Chondrocyte (in vitro differentiated cells): ENCODE results near the gene RIC8A. TPM values are rescaled to one million over a fixed set of nuclear protein-coding genes. Genes with fewer than 3 reads are reported as not detected.
A peak's percentile ranks its signal among the peaks of the same experiment; 100 is the strongest.

Experiments used
- DNase-seq: peaks from one replicate; pipeline ENCODE4 v3.0.0; 2021; ENCODE audit warnings: mixed read lengths, low spot score
- H3K27ac Mint-ChIP-seq: one replicate; pipeline ENCODE4 v1.8.0; 2021; ENCODE audit warnings: mild to moderate bottlenecking, moderate library complexity, mixed read lengths; ENCODE audit not compliant: unreplicated experiment
- H3K27me3 Mint-ChIP-seq: 2 replicates; pipeline ENCODE4 v1.8.0; 2021; ENCODE audit warnings: low read depth, mixed read lengths
- H3K36me3 Mint-ChIP-seq: 2 replicates; pipeline ENCODE4 v1.8.0; 2021; ENCODE audit warnings: low read depth, mixed read lengths
- H3K4me1 Mint-ChIP-seq: 2 replicates; pipeline ENCODE4 v1.8.0; 2021; ENCODE audit warnings: low read depth, mild to moderate bottlenecking, mixed read lengths
- H3K4me3 Mint-ChIP-seq: one replicate; pipeline ENCODE4 v1.8.0; 2021; ENCODE audit warnings: mild to moderate bottlenecking, moderate library complexity, mixed read lengths; ENCODE audit not compliant: unreplicated experiment
- H3K9me3 Mint-ChIP-seq: 2 replicates; pipeline ENCODE4 v1.8.0; 2021; ENCODE audit warnings: low read depth, mixed read lengths
- CTCF ChIP-seq: fragments of 200-600 bp; sonication (generic); IDR thresholded peaks from 2 replicates; pipeline ENCODE4 v1.5.0; 2021; ENCODE audit warnings: antibody characterized with exemption, mild to moderate bottlenecking, moderate library complexity
- total RNA-seq: library from RNA; stranded (reverse); gene quantifications from 3 replicates; pipeline ENCODE4 v1.2.1, GENCODE V29; 2021

RIC8A gene
- total RNA-seq, 1 donor from 2014 or later, result 107 TPM

- TF ChIP-seq CTCF, result no peak
- Mint-ChIP-seq H3K27me3 (no peaks in the 10 kb centered on the region), H3K4me3 (no peak overlapping the region), H3K36me3 (peaks cover 16% of the 10 kb centered on the region), H3K9me3 (no peaks in the 10 kb centered on the region), H3K27ac (no peak overlapping the region), H3K4me1 (peaks cover 26% of the 10 kb centered on the region)
- peak; percentile 61 for DNase-seq
Measured at GRCh38 chr11:212150-213100, 4.9 kb downstream of the RIC8A start.

- peaks cover 16% of the 10 kb centered on the region for H3K36me3 Mint-ChIP-seq
- no peak for TF ChIP-seq CTCF
- H3K4me1 Mint-ChIP-seq, result peaks cover 26% of the 10 kb centered on the region
- H3K27me3 Mint-ChIP-seq, result no peaks in the 10 kb centered on the region
- no peaks in the 10 kb centered on the region for H3K9me3 Mint-ChIP-seq
- peak; percentile 27 for DNase-seq
- no peak overlapping the region for H3K27ac Mint-ChIP-seq
- no peak overlapping the region for H3K4me3 Mint-ChIP-seq
Measured at GRCh38 chr11:213111-213510, 5.6 kb downstream of the RIC8A start.

GRCh38 chr11:214083-214482, 6.6 kb downstream of the RIC8A start:
- no peak for TF ChIP-seq CTCF
- Mint-ChIP-seq H3K36me3 (peaks cover 18% of the 10 kb centered on the region), H3K27ac (no peak overlapping the region), H3K4me1 (peaks cover 26% of the 10 kb centered on the region), H3K9me3 (no peaks in the 10 kb centered on the region), H3K27me3 (no peaks in the 10 kb centered on the region), H3K4me3 (no peak overlapping the region)
- DNase-seq, result peak; percentile 68

- Mint-ChIP-seq H3K4me3 (no peak overlapping the region), H3K27ac (peak overlapping the region; percentile 79), H3K36me3 (peaks cover 21% of the 10 kb centered on the region)
Measured at GRCh38 chr11:215581-216037, 8.1 kb downstream of the RIC8A start.

More at GRCh38 chr11:215581-216037, 8.1 kb downstream of the RIC8A start:
- H3K27me3 Mint-ChIP-seq, result no peaks in the 10 kb centered on the region
- TF ChIP-seq CTCF, result no peak
- DNase-seq, result no peak
- peaks cover 12% of the 10 kb centered on the region for H3K4me1 Mint-ChIP-seq
- H3K9me3 Mint-ChIP-seq, result no peaks in the 10 kb centered on the region
